ENCODE data around the gene GTF2H2C. TPM values are rescaled to one million over a fixed set of nuclear protein-coding genes. Genes with fewer than 3 reads are reported as not detected.
"Not testable (repeated sequence)": the region's sequence is repeated elsewhere in the genome, so short reads cannot be mapped to it uniquely, and the experiment has no call there.

Gene GTF2H2C
- total RNA-seq, 2 donors from 2014 or later, result 26.6 to 41.6 TPM

GRCh38 chr5:69530561-69531405 is 29.2 kb upstream of the GTF2H2C start:
- Mint-ChIP-seq H3K4me3 (no peak overlapping the region), H3K27ac (no peak overlapping the region), H3K4me1 (no peaks in the 10 kb centered on the region), H3K27me3 (peaks cover 26% of the 10 kb centered on the region), H3K36me3 (ENCODE audit: low read depth) (no peaks in the 10 kb centered on the region)
- DNase-seq (no peak), ATAC-seq (no peak)
- H3K9me3 ChIP-seq (ENCODE audit: control insufficient read depth, low read length, poor library complexity, severe bottlenecking), result no peaks in the 10 kb centered on the region

GRCh38 chr5:69531406-69531801 is 28.6 kb upstream of the GTF2H2C start:
- no peak overlapping the region for H3K4me3 Mint-ChIP-seq

GRCh38 chr5:69537911-69538310 is 22.1 kb upstream of the GTF2H2C start:
- H3K36me3 Mint-ChIP-seq (ENCODE audit: low read depth), result not testable (repeated sequence)

More at GRCh38 chr5:69531406-69531801, 28.6 kb upstream of the GTF2H2C start:
- ATAC-seq, result no peak
- no peaks in the 10 kb centered on the region for H3K9me3 ChIP-seq (ENCODE audit: control insufficient read depth, low read length, poor library complexity, severe bottlenecking)
- peaks cover 26% of the 10 kb centered on the region for H3K27me3 Mint-ChIP-seq
- no peak overlapping the region for H3K27ac Mint-ChIP-seq
- no peaks in the 10 kb centered on the region for H3K4me1 Mint-ChIP-seq
- H3K36me3 Mint-ChIP-seq (ENCODE audit: low read depth), result no peaks in the 10 kb centered on the region
- no peak for DNase-seq

DNA sequence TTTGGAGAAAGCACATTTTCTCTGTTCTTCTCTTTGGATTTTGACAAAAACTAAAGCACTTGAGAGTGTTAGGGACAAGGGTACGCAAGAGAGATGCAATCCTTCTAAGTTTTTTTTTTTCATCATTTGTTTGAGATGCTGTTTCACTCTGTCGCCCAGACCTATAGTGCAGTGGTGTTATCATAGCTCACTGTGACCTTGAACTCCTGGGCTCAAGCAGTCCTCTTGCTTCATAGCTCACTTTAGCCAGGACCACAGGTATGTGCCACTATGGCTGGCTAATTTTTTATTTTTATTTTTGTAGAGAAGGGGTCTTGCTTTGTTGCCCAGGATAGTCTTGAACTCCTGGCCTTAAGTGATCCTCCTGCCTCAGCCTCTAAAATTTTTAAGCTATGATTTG is 21.3 kb upstream of the GTF2H2C start:
- not testable (repeated sequence) for H3K27ac Mint-ChIP-seq; DNase-seq; H3K36me3 Mint-ChIP-seq (ENCODE audit: low read depth); H3K9me3 ChIP-seq (ENCODE audit: control insufficient read depth, low read length, poor library complexity, severe bottlenecking); ATAC-seq; H3K4me3 Mint-ChIP-seq; H3K27me3 Mint-ChIP-seq; H3K4me1 Mint-ChIP-seq

More at GRCh38 chr5:69537911-69538310, 22.1 kb upstream of the GTF2H2C start:
- H3K4me1 Mint-ChIP-seq; ATAC-seq; H3K4me3 Mint-ChIP-seq; H3K27ac Mint-ChIP-seq; H3K9me3 ChIP-seq (ENCODE audit: control insufficient read depth, low read length, poor library complexity, severe bottlenecking); H3K27me3 Mint-ChIP-seq; DNase-seq: not testable (repeated sequence)

- ATAC-seq, result not testable (repeated sequence)
Observed at GRCh38 chr5:69541347-69541746, 18.6 kb upstream of the GTF2H2C start.

GRCh38 chr5:69542838-69543618 is 17.0 kb upstream of the GTF2H2C start:
- DNase-seq; ATAC-seq; H3K9me3 ChIP-seq (ENCODE audit: control insufficient read depth, low read length, poor library complexity, severe bottlenecking); H3K36me3 Mint-ChIP-seq (ENCODE audit: low read depth); H3K4me1 Mint-ChIP-seq; H3K4me3 Mint-ChIP-seq; H3K27me3 Mint-ChIP-seq; H3K27ac Mint-ChIP-seq: not testable (repeated sequence)

More at GRCh38 chr5:69541347-69541746, 18.6 kb upstream of the GTF2H2C start:
- not testable (repeated sequence) for H3K27ac Mint-ChIP-seq; H3K27me3 Mint-ChIP-seq; H3K36me3 Mint-ChIP-seq (ENCODE audit: low read depth); H3K4me1 Mint-ChIP-seq; H3K9me3 ChIP-seq (ENCODE audit: control insufficient read depth, low read length, poor library complexity, severe bottlenecking); DNase-seq; H3K4me3 Mint-ChIP-seq

DNA sequence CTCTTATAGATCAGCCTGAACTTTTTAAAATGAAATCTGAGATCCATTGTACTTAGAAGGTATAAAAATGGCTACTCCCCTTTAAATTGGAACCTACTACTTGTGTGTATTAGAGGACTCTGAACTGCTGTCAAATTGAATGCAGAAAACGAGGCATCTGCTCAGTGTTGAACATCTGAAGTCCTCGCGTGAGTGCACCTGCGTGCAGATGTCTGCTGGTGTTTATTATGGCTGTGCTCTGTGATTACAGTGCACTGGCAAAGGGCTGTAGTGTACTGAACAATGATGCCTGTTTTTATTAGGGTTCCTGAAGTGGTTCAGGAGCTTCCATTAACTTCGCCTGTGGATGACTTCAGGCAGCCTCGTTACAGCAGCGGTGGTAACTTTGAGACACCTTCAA is 15.4 kb upstream of the GTF2H2C start:
- H3K36me3 Mint-ChIP-seq (ENCODE audit: low read depth); H3K4me1 Mint-ChIP-seq; DNase-seq; H3K27me3 Mint-ChIP-seq; H3K4me3 Mint-ChIP-seq; ATAC-seq; H3K9me3 ChIP-seq (ENCODE audit: control insufficient read depth, low read length, poor library complexity, severe bottlenecking); H3K27ac Mint-ChIP-seq: not testable (repeated sequence)

DNA sequence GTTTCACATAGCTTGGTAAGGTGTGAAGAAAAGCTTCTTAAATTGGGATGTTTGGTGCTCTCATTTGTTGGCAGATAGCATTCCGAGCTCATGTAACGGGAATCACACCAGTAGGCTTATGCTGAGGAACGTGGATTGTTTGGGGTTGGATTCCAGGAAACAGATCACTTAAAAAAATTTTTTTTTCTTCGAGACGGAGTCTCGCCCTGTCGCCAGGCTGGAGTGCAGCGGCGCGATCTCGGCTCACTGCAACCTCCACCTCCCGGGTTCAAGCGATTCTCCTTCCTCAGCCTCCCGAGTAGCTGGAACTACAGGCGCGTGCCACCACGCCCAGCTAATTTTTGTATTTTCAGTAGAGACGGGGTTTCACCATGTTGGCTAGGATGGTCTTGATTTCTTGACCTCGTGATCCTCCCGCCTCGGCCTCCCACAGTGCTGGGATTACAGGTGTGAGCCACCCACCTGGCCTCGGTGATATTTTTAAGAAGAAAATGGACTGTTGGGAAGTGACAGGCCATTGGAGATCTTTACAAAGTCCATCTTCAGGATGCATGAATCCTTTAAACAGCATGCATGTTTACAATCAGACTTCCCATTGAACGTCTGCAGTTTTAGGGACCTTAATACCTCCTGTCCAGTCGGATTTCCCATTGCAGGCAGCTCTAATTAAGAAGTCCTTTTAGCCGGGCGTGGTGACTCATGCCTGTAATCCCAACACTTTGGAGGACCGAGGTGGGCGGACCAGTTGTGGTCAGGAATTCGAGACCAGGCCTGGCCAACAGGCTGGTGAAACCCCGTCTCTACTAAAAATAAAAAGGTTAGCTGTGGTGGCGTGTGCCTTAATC is 818 bp downstream of the GTF2H2C start:
- not testable (repeated sequence) for H3K27ac Mint-ChIP-seq; ATAC-seq; H3K9me3 ChIP-seq (ENCODE audit: control insufficient read depth, low read length, poor library complexity, severe bottlenecking); H3K27me3 Mint-ChIP-seq; H3K36me3 Mint-ChIP-seq (ENCODE audit: low read depth); DNase-seq; H3K4me1 Mint-ChIP-seq
- peak overlapping the region; percentile 72 for H3K4me3 Mint-ChIP-seq

DNA sequence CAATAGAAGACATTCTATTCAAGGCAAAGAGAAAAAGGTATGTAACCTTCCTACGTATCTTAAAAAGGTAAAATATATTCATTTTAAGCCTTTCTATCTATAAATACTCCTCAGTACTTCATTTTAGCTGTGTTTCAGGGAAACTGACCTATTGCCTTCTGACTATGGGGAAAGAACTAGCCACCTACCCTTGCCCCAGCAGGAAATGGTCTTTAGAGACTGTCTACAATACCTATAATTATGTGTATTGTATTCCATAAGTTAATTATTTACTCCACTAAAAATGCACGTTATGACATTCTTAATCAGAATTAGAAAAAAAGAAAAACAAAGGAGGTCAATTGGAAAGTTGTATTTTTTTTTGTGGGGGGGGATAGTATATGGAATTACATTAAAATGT is 6.2 kb downstream of the GTF2H2C start:
- not testable (repeated sequence) for DNase-seq; H3K9me3 ChIP-seq (ENCODE audit: control insufficient read depth, low read length, poor library complexity, severe bottlenecking); H3K36me3 Mint-ChIP-seq (ENCODE audit: low read depth); H3K27ac Mint-ChIP-seq; H3K4me1 Mint-ChIP-seq; H3K4me3 Mint-ChIP-seq; H3K27me3 Mint-ChIP-seq; ATAC-seq

DNA sequence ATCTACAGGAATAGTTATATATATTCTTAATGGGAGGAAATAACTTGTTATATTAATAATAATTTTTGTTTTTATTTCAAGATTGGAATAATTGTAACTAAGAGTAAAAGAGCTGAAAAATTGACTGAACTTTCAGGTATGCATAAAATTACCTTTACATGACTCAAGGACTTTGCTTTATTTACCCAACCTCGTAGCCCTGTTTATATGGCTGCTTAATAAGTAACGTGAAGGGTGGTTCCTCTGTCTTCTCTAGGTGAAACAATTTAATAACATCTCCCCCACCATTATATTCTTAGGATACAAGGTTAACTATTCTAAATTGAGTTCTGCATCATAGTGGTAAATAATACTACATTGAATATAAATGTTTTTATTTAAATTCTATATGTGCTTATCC is 8.1 kb downstream of the GTF2H2C start:
- not testable (repeated sequence) for ATAC-seq; H3K27me3 Mint-ChIP-seq; H3K27ac Mint-ChIP-seq; H3K36me3 Mint-ChIP-seq (ENCODE audit: low read depth); H3K4me3 Mint-ChIP-seq; H3K9me3 ChIP-seq (ENCODE audit: control insufficient read depth, low read length, poor library complexity, severe bottlenecking); DNase-seq; H3K4me1 Mint-ChIP-seq

GRCh38 chr5:69583356-69583755 is 23.4 kb downstream of the GTF2H2C start:
- not testable (repeated sequence) for ATAC-seq; H3K27me3 Mint-ChIP-seq; H3K36me3 Mint-ChIP-seq (ENCODE audit: low read depth)

GRCh38 chr5:69596114-69596840 is 36.3 kb downstream of the GTF2H2C start:
- H3K9me3 ChIP-seq (ENCODE audit: control insufficient read depth, low read length, poor library complexity, severe bottlenecking); H3K27ac Mint-ChIP-seq; DNase-seq; H3K36me3 Mint-ChIP-seq (ENCODE audit: low read depth); H3K4me3 Mint-ChIP-seq; H3K4me1 Mint-ChIP-seq; H3K27me3 Mint-ChIP-seq: not testable (repeated sequence)
- ATAC-seq, result peak; percentile 39

More at GRCh38 chr5:69583356-69583755, 23.4 kb downstream of the GTF2H2C start:
- H3K4me3 Mint-ChIP-seq; H3K9me3 ChIP-seq (ENCODE audit: control insufficient read depth, low read length, poor library complexity, severe bottlenecking); H3K4me1 Mint-ChIP-seq; DNase-seq; H3K27ac Mint-ChIP-seq: not testable (repeated sequence)

All from T-helper 17 cell (primary cell).